GM12878 (cell line): Measurements from ENCODE around the gene ACACA. TPM values are rescaled to one million over a fixed set of nuclear protein-coding genes. Genes with fewer than 3 reads are reported as not detected.

ENCODE experiments used
- ATAC-seq: fragments of 200-7000 bp; cut with Tn5 transposase; 3 replicates; pipeline ENCODE4 v1.9.1; 2020; ENCODE audit warnings: mild to moderate bottlenecking, moderate library complexity
- BruUV-seq: library from RNA; stranded (reverse); fragments of 400-500 nt; replicated peaks from 2 replicates; lab custom pipeline; 2021; lab: Mats Ljungman, UMichigan
- CTCF ChIA-PET: fragments of 300-600 bp; sonication (Branson Sonifier 250); formaldehyde crosslinking; extraction: SDS; loops from one replicate; lab custom pipeline; 2021; ENCODE audit warnings: inconsistent platforms; lab: Yijun Ruan, JAX
- POLR2A ChIA-PET: fragments of 350-600 bp; formaldehyde crosslinking; extraction: SDS; loops from one replicate; lab custom pipeline; 2021; ENCODE audit warnings: inconsistent platforms; lab: Charles Lee
- RAD21 ChIA-PET: fragments of 300-600 bp; sonication (Branson Sonifier 250); formaldehyde crosslinking; loops from one replicate; lab custom pipeline; 2023; ENCODE audit warnings: antibody characterized with exemption; ENCODE audit not compliant: unreplicated experiment; lab: Charles Lee
- SMC1A ChIA-PET: fragments of 300-600 bp; sonication (Branson Sonifier 250); formaldehyde crosslinking; loops from one replicate; lab custom pipeline; 2023; ENCODE audit not compliant: unreplicated experiment, uncharacterized antibody; lab: Charles Lee
- DNase-seq: peaks from one replicate; pipeline ENCODE4 v3.0.0-alpha.2; 2011; ENCODE audit warnings: low read depth, low spot score
- FAIRE-seq: peaks from 3 replicates; lab custom pipeline; 2011; peaks lifted over from hg19 to GRCh38; lab: Jason Lieb, UNC
- H2AFZ ChIP-seq: 2 replicates; pipeline ENCODE4 v1.6.0; 2011; ENCODE audit warnings: low read depth, low read length, control low read depth; ENCODE audit not compliant: control insufficient read depth
- H3K27ac ChIP-seq: 2 replicates; pipeline ENCODE4 v1.5.1; 2011; ENCODE audit warnings: control low read depth; ENCODE audit not compliant: control insufficient read depth, insufficient read depth
- H3K27me3 ChIP-seq, 2 experiments: replicated peaks in 1 of 2; 2 replicates each; pipeline versions ENCODE4 v1.6.0 to v1.6.1; 2011; ENCODE audit warnings: low read length in 1 of 2; ENCODE audit not compliant: control insufficient read depth in 2 of 2, insufficient read depth in 2 of 2
- H3K36me3 ChIP-seq, 2 experiments: 2 replicates each; pipeline ENCODE4 v1.5.1; 2011; ENCODE audit warnings: low read length in 1 of 2; ENCODE audit not compliant: control insufficient read depth in 2 of 2, insufficient read depth in 2 of 2
- H3K4me1 ChIP-seq: 2 replicates; pipeline ENCODE4 v1.6.1; 2011; ENCODE audit warnings: mild to moderate bottlenecking, low read length, moderate library complexity, mixed read lengths; ENCODE audit not compliant: control insufficient read depth, insufficient read depth
- H3K4me2 ChIP-seq: 2 replicates; pipeline ENCODE4 v1.6.0; 2011; ENCODE audit warnings: control low read depth; ENCODE audit not compliant: control insufficient read depth, insufficient read depth
- H3K4me3 ChIP-seq: fragments of 200-600 bp; sonication (generic); 2 replicates; pipeline ENCODE4 v1.5.1; 2016
- H3K79me2 ChIP-seq: 2 replicates; pipeline ENCODE4 v1.6.0; 2011; ENCODE audit warnings: low read length; ENCODE audit not compliant: control insufficient read depth, insufficient read depth
- H3K9ac ChIP-seq: 2 replicates; pipeline ENCODE4 v1.8.0; 2011; ENCODE audit warnings: low read length, control low read depth, mixed read lengths; ENCODE audit not compliant: control insufficient read depth, insufficient read depth
- H3K9me3 ChIP-seq: replicated peaks from 3 replicates; pipeline ENCODE4 v1.5.1; 2011; ENCODE audit warnings: mild to moderate bottlenecking, low read length; ENCODE audit not compliant: control insufficient read depth, insufficient read depth
- H4K20me1 ChIP-seq: 2 replicates; pipeline ENCODE4 v1.6.0; 2011; ENCODE audit not compliant: control insufficient read depth, insufficient read depth
- CBX5 ChIP-seq: sonication (generic); IDR thresholded peaks from 2 replicates; pipeline ENCODE4 v1.6.1; 2016; ENCODE audit warnings: low read depth, moderate library complexity, mild to moderate bottlenecking, inconsistent platforms
- CHD4 ChIP-seq: fragments of 200-600 bp; sonication (generic); IDR thresholded peaks from 2 replicates; pipeline ENCODE4 v1.6.1; 2016; ENCODE audit warnings: mild to moderate bottlenecking
- HCFC1 ChIP-seq: fragments of 150-350 bp; IDR thresholded peaks from 2 replicates; pipeline ENCODE4 v1.6.1; 2014; ENCODE audit warnings: low read length
- HDAC6 ChIP-seq: fragments of 200-600 bp; sonication (generic); IDR thresholded peaks from one replicate; pipeline ENCODE4 v1.8.0; 2017; ENCODE audit warnings: antibody characterized with exemption; ENCODE audit not compliant: unreplicated experiment
- MTA2 ChIP-seq: fragments of 450-650 bp; IDR thresholded peaks from 2 replicates; pipeline ENCODE4 v1.6.1; 2016; ENCODE audit warnings: low read depth, mild to moderate bottlenecking, moderate library complexity
- RAD51 ChIP-seq: fragments of 450-650 bp; IDR thresholded peaks from 2 replicates; pipeline ENCODE4 v1.6.1; 2016; ENCODE audit warnings: moderate library complexity, mild to moderate bottlenecking, inconsistent platforms
- SMAD1 ChIP-seq: fragments of 450-650 bp; IDR thresholded peaks from 2 replicates; pipeline ENCODE4 v1.6.1; 2018; ENCODE audit warnings: mild to moderate bottlenecking, low read depth; ENCODE audit not compliant: partially characterized antibody
- SMARCA5 ChIP-seq: fragments of 450-650 bp; IDR thresholded peaks from 2 replicates; pipeline ENCODE4 v1.6.1; 2017; ENCODE audit warnings: mild to moderate bottlenecking
- SUZ12 ChIP-seq: fragments of 200-600 bp; sonication (generic); IDR thresholded peaks from one replicate; pipeline ENCODE4 v1.6.1; 2018; ENCODE audit warnings: antibody characterized with exemption, mild to moderate bottlenecking; ENCODE audit not compliant: unreplicated experiment
- TAF1 ChIP-seq: IDR thresholded peaks from 2 replicates; pipeline ENCODE4 v1.6.1; 2011; ENCODE audit warnings: mild to moderate bottlenecking, low read depth, low read length, borderline replicate concordance
- ZZZ3 ChIP-seq: IDR thresholded peaks from 2 replicates; pipeline ENCODE4 v1.6.1; 2011; ENCODE audit warnings: low read depth; ENCODE audit not compliant: control insufficient read depth, insufficient read length
- in situ Hi-C: fragments of 300-500 bp; cut with MboI; formaldehyde crosslinking; loops from 9 replicates; pipeline ENCODE4 v1.14.3; 2018; ENCODE audit warnings: mixed read lengths
- intact Hi-C: fragments of 100-400 bp; cut with micrococcal nuclease; formaldehyde crosslinking; loops from one replicate; pipeline ENCODE4 v1.14.2; 2022; ENCODE audit not compliant: unreplicated experiment
- polyA plus RNA-seq, 11 experiments: library from polyadenylated mRNA; depleted of rRNA in 4 of 11; unstranded in 6 of 11; stranded (reverse) in 5 of 11; fragments of >200 nt; fragmentation: Nextera tagmentation in 4 of 11; fragmentation: Illumina TruSeq in 1 of 11; extraction: Ambion mirVana in 4 of 11; extraction: Trizol in 1 of 11; gene quantifications; 1 replicate in 1 of 11; 2 replicates in 10 of 11; pipeline versions ENCODE4 v1.2.1 to v1.2.3, GENCODE V29; 2011 to 2016; ENCODE audit warnings: inconsistent platforms in 2 of 11, missing spikeins in 2 of 11, low read depth in 1 of 11
- total RNA-seq, 4 experiments: library from RNA; depleted of rRNA in 3 of 4; stranded (reverse); fragments of >200 nt in 3 of 4; fragmentation: Illumina TruSeq in 1 of 4; extraction: Trizol in 1 of 4; gene quantifications; 2 replicates each; pipeline versions ENCODE4 v1.2.1 to v1.2.3, GENCODE V29; 2013 to 2021
- TF ChIP-seq, protein P1 (sequence below): fragments of 450-650 bp; IDR thresholded peaks from 2 replicates; pipeline ENCODE4 v1.6.1; 2014; ENCODE audit warnings: mild to moderate bottlenecking
- TF ChIP-seq, protein P2 (sequence below): fragments of 450-650 bp; IDR thresholded peaks from 2 replicates; pipeline ENCODE4 v1.6.1; 2017; ENCODE audit warnings: mild to moderate bottlenecking, low read depth, inconsistent platforms; ENCODE audit not compliant: poor library complexity, severe bottlenecking
- TF ChIP-seq, protein P3 (sequence below): IDR thresholded peaks from 2 replicates; pipeline ENCODE4 v1.6.1; 2012; ENCODE audit warnings: mild to moderate bottlenecking, low read depth, low read length
- TF ChIP-seq, protein P4 (sequence below): IDR thresholded peaks from 2 replicates; pipeline ENCODE4 v1.6.1; 2011; ENCODE audit warnings: mild to moderate bottlenecking, low read depth, low read length, moderate library complexity; ENCODE audit not compliant: insufficient replicate concordance

ACACA gene
- total and polyA plus RNA-seq, 10 of the 15 experiments (the other 5 are each of a cell fraction or from before 2014, with no cell fraction given) = 12.9 to 74.2 (median 32.0) TPM

DNA sequence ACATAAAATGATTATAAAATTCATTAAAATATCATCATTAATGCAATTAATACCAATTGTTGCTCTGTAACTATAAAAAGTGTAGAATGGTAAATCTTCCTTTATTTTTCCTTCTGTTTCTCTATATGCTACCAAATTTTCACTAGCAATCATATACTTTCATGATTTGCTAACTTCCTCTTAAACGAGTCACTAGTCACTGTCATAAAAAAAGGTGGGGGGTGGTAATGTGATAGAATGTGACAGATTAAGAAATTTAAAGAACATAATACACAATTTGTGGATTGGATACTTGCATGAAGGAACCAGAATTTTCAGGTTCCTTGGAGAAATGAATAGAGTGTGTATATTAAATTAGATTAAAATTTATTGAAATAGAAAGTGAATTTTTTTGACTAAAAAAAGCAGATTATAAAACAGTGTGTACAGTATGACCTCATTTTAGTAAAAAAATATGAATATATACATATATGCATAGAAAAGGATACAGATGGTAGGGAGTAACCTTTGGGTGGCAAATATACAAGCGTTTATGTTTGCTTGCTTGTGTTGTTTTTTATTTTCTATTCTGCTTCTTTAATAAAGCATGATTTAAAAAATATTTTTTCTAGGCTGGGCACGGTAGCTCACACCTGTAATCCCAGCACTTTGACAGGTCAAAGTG lies 87.6 kb downstream of the ACACA start (continued):
- TF ChIP-seq, protein P1, sequence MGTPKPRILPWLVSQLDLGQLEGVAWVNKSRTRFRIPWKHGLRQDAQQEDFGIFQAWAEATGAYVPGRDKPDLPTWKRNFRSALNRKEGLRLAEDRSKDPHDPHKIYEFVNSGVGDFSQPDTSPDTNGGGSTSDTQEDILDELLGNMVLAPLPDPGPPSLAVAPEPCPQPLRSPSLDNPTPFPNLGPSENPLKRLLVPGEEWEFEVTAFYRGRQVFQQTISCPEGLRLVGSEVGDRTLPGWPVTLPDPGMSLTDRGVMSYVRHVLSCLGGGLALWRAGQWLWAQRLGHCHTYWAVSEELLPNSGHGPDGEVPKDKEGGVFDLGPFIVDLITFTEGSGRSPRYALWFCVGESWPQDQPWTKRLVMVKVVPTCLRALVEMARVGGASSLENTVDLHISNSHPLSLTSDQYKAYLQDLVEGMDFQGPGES = no peak
- TF ChIP-seq, protein P2, sequence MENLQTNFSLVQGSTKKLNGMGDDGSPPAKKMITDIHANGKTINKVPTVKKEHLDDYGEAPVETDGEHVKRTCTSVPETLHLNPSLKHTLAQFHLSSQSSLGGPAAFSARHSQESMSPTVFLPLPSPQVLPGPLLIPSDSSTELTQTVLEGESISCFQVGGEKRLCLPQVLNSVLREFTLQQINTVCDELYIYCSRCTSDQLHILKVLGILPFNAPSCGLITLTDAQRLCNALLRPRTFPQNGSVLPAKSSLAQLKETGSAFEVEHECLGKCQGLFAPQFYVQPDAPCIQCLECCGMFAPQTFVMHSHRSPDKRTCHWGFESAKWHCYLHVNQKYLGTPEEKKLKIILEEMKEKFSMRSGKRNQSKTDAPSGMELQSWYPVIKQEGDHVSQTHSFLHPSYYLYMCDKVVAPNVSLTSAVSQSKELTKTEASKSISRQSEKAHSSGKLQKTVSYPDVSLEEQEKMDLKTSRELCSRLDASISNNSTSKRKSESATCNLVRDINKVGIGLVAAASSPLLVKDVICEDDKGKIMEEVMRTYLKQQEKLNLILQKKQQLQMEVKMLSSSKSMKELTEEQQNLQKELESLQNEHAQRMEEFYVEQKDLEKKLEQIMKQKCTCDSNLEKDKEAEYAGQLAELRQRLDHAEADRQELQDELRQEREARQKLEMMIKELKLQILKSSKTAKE = no peak

DNA sequence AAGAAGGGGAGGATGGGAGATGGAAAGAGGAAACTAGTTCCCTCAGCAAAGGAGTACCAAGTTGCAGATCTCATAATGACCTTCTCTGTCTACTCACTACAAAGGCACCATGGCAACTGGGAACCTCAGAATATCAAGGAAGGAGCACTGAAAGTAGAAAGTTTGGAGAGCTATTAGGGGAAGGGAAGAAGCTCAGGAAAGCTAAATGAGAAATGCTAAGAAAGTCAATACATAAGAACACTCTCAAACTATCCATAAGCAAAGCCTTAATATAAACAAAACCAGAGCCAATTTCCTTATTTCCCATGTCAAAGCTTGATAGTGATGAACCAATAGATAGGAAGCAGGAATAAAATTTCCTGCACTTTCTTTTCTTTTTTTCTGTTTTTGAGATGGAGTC lies 88.8 kb downstream of the ACACA start:
- H3K4me1 ChIP-seq = no peaks in the 10 kb centered on the region
- in situ Hi-C loops (no loop called here), intact Hi-C loops (no loop called here)
- FAIRE-seq (no peak), ATAC-seq (no peak), DNase-seq (no peak)
- no peak overlapping the region for H2AFZ ChIP-seq
- peaks cover 2% of the 10 kb centered on the region in 2 experiments; a peak in 2 of 4 replicates for H3K36me3 ChIP-seq
- ChIA-PET POLR2A (interaction anchor here (0.5 kb wide), 1 partner anchor 154 kb away, joined by 3 read pairs; no protein-coding TSS in a partner anchor), RAD21 (no interaction called here), CTCF (interaction anchor here (0.6 kb wide), 1 partner anchor 166 kb away, joined by 3 read pairs; no protein-coding TSS in a partner anchor), SMC1A (no interaction called here)
- no TSS peak for BruUV-seq
- no peaks in the 10 kb centered on the region for H3K9me3 ChIP-seq
- H3K4me3 ChIP-seq = no peak overlapping the region
- no peak overlapping the region for H3K27ac ChIP-seq
- H3K27me3 ChIP-seq = no peaks in the 10 kb centered on the region
- no peaks in the 10 kb centered on the region for H4K20me1 ChIP-seq
- H3K79me2 ChIP-seq = no peaks in the 10 kb centered on the region
- no peak overlapping the region for H3K9ac ChIP-seq
- H3K4me2 ChIP-seq = no peak overlapping the region
- TF ChIP-seq TAF1 = no peak
- TF ChIP-seq ZZZ3 = no peak
- TF ChIP-seq, protein P3, sequence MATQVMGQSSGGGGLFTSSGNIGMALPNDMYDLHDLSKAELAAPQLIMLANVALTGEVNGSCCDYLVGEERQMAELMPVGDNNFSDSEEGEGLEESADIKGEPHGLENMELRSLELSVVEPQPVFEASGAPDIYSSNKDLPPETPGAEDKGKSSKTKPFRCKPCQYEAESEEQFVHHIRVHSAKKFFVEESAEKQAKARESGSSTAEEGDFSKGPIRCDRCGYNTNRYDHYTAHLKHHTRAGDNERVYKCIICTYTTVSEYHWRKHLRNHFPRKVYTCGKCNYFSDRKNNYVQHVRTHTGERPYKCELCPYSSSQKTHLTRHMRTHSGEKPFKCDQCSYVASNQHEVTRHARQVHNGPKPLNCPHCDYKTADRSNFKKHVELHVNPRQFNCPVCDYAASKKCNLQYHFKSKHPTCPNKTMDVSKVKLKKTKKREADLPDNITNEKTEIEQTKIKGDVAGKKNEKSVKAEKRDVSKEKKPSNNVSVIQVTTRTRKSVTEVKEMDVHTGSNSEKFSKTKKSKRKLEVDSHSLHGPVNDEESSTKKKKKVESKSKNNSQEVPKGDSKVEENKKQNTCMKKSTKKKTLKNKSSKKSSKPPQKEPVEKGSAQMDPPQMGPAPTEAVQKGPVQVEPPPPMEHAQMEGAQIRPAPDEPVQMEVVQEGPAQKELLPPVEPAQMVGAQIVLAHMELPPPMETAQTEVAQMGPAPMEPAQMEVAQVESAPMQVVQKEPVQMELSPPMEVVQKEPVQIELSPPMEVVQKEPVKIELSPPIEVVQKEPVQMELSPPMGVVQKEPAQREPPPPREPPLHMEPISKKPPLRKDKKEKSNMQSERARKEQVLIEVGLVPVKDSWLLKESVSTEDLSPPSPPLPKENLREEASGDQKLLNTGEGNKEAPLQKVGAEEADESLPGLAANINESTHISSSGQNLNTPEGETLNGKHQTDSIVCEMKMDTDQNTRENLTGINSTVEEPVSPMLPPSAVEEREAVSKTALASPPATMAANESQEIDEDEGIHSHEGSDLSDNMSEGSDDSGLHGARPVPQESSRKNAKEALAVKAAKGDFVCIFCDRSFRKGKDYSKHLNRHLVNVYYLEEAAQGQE = no peak
- no peak for TF ChIP-seq SUZ12
- no peak for TF ChIP-seq SMAD1
- TF ChIP-seq CBX5 = no peak
- TF ChIP-seq SMARCA5 = no peak
- no peak for TF ChIP-seq HCFC1
- TF ChIP-seq RAD51 = no peak
- TF ChIP-seq, protein P4, sequence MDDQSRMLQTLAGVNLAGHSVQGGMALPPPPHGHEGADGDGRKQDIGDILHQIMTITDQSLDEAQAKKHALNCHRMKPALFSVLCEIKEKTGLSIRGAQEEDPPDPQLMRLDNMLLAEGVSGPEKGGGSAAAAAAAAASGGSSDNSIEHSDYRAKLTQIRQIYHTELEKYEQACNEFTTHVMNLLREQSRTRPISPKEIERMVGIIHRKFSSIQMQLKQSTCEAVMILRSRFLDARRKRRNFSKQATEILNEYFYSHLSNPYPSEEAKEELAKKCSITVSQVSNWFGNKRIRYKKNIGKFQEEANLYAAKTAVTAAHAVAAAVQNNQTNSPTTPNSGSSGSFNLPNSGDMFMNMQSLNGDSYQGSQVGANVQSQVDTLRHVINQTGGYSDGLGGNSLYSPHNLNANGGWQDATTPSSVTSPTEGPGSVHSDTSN = no peak
- no peak for TF ChIP-seq CHD4
- TF ChIP-seq MTA2 = no peak
- no peak for TF ChIP-seq HDAC6
